GM12801 (cell line): ENCODE data around the gene LIPF.

ENCODE experiments used
- CTCF ChIP-seq: IDR thresholded peaks from one replicate; pipeline ENCODE4 v1.5.1; 2011; ENCODE audit warnings: control low read depth; ENCODE audit not compliant: insufficient read length; ENCODE audit errors: extremely low read depth

LIPF gene

GRCh38 chr10:88659725-88660597 is 4.3 kb upstream of the LIPF start:
- no peak for TF ChIP-seq CTCF

DNA sequence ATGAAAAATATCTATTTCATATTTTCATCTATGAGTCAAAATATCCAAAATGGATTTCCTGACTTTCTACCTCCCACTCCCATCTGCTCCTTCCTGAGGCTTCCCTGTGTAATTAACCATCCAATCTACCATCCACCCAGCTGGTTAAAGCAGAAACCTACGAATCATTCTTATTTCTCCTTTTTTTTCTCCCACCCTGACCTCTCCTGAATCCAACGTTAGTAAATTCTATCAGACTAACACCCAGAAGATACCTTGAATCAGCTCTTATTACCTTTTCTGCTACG is 3.7 kb upstream of the LIPF start:
- TF ChIP-seq CTCF: no peak

DNA sequence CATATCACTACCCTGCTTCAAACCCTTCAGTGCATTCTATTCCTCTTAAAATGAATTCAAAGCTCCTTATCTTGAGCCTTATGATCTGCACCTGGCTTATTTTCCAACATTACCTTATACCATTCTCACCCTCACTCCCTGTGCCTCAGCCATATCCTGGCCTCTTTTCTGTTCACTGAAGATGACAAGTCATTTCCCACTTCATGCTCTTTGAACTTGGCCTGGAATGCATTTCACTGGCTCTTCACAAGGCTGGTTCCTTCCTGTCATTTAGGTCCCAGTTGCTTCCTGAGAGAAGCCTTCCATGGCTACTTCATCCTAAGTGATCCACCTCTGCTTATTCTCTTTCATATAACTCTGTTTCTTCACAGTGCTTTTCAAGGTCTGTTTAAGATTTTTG is 3.2 kb upstream of the LIPF start:
- TF ChIP-seq CTCF: no peak

- TF ChIP-seq CTCF: no peak
Measured at GRCh38 chr10:88661577-88661976, 2.7 kb upstream of the LIPF start.

DNA sequence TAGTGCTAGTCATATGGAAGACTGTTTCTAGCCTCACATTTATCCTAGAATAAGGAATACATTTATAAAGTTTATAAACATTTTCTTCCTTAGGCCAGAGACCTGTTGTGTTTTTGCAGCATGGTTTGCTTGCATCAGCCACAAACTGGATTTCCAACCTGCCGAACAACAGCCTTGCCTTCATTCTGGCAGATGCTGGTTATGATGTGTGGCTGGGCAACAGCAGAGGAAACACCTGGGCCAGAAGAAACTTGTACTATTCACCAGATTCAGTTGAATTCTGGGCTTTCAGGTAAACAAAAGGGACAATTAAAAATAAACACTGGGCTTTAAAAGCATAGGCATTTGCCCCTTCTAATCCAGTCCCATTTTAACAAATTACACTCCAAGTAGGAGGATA is 4.2 kb downstream of the LIPF start:
- no peak for TF ChIP-seq CTCF

DNA sequence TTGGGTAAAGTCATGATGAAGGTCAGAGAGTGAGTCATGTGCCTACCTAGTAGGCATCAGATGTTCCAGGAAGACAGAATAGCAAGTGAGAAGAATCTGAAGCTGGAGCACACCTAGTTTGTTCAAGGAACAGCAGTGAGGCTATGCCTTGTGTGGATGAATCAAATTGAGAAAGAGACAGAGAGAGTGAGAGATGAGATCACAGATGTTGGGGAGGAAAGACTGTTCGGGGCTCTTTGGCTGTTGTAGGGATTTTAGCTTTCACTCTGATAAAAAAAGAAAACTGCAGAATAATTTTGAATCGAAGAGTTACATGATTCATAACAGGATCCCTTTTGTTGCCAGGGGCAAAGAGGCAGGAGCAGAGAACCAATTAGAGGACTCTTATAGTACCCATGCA is 6.3 kb downstream of the LIPF start:
- TF ChIP-seq CTCF: no peak

- no peak for TF ChIP-seq CTCF
Measured at GRCh38 chr10:88672041-88672440, 7.8 kb downstream of the LIPF start.
